Measurements from ENCODE around the gene NGFR. TPM values are rescaled to one million over a fixed set of nuclear protein-coding genes. Genes with fewer than 3 reads are reported as not detected.
A peak's percentile ranks its signal among the peaks of the same experiment; 100 is the strongest.

Gene NGFR
- total RNA-seq, 2 donors from 2014 or later = not detected

DNA sequence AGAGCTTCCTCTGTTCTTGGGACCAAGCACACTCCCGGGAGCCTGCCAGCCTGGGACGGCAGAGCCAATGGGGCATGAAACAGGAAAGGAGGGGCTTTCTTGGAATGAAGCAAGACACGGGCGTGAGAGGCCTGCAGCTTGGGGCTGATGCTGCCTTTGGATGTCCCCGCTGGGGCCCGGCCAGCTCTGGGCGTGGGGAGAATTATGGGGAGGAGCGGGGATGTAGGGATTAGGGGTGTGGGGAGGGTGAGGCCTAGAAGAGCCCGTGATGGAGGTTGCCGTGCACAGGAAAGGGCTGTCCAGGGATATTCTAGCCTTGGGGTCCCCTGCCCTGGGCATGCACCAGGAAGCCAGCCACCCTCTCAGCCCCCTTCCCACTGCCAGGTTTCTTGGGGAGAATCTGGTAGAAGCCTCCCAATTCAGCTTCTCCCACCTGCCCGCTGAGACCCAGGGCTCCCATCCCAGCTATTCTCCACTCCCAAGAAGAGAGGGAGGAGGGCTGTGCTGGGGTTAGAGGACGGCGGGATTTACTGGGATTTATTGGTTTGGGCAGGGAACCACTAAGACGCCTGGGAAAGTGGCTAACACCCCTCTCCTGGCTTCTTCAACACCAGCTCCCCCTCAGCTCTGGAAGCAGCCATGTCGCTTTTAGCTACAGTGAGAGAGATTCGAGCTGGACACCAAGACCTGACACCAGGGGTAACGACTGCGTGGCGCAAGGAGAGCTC, 60.6 kb downstream of the NGFR start:
- ATAC-seq = no peak
- Mint-ChIP-seq H3K9me3 (no peaks in the 10 kb centered on the region), H3K27ac (no peak overlapping the region), H3K36me3 (no peaks in the 10 kb centered on the region)
- no peak for DNase-seq (ENCODE audit: low spot score in 2 of 2)

DNA sequence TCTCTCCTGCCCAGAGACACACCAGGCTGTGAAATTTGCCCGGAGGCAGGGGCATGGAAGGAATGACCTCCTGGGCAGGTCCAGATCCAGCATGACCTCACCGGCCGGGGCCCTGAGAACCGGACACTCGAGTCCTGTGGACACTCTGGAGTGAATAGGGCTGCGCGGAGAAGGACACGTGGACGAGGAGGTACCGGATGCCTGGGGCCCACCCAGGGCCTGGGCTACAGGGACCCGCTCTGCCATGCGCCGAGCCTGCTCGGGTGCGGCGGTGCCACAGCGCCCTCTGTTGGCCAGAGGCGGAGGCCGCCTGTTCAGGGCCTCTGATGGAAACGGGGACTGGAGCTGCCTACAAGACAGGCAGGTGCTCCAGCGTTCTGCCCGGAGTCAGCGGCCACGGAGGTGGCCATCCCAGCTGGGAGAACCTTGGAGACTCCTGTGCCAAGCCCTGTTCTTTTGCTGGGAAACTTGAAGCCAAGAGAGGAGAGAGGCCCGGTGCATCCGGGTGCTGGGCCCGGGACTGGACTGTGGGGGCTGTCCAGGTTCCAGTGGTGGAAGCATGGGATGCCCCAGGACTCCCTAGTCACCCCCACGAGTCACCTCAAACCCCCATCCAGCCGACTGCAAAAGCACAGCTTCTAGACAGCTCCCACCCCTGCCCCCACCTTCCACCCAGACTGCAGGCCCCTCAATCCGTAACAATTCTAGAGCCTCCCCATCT, 61.3 kb downstream of the NGFR start:
- ATAC-seq (peak; percentile 94 to 95), DNase-seq (ENCODE audit: low spot score in 2 of 2) (peak; percentile 81 to 92)
- Mint-ChIP-seq H3K27ac (no peak overlapping the region), H3K9me3 (no peaks in the 10 kb centered on the region), H3K36me3 (no peaks in the 10 kb centered on the region)

DNA sequence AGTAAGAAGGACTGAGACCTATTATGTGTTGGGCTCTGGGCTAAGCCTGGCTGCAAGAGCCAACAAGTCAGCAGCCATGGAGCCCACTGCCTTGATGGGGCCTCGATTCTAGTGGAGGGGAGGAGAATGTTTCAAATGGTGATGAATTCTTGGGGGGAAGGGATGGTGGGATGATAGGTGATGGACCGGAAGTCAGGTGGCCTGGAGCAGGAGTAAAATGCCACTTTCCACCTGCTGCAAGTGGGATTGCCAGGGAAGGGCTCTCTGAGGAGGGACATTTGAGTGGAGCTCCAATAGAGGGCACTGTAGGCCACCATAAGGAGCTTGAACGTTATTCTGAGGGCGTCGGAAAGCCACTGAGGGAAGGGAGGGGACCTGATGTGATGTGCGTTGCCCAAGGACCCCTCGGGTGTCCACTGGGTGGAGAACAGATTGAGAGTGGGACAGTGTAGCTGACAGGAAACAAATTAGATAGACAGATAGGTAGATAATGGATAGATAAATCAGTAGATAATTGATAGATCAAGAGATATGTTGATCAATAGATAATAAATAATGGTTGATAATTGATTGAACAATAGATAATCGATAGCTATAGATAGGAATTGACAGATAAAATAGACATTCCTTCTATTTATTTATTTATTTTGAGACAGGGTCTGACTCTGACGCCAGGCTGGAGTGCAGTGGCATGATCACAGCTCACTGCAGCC, 62.4 kb downstream of the NGFR start:
- no peaks in the 10 kb centered on the region for H3K9me3 Mint-ChIP-seq
- ATAC-seq (peak; percentile 44 to 70), DNase-seq (ENCODE audit: low spot score in 2 of 2) (peak; percentile 46 to 57)
- H3K27ac Mint-ChIP-seq = no peak overlapping the region
- H3K36me3 Mint-ChIP-seq = no peaks in the 10 kb centered on the region

Other genes starting within 250 kb of the NGFR start
- 1 to 10 TPM; 5.8 to 6.3 TPM for gene ZNF652, start 133.0 kb upstream of the NGFR start, total RNA-seq
- gene PHB1, start 80.4 kb upstream of the NGFR start, total RNA-seq = 100 to 1,000 TPM; 134 to 301 TPM
- gene NXPH3, start 80.6 kb downstream of the NGFR start, total RNA-seq = under 1 TPM; 0.14 to 0.23 TPM
- 10 to 100 TPM; 66.9 to 70.3 TPM for gene SPOP, start 182.8 kb downstream of the NGFR start, total RNA-seq
- 10 to 100 TPM; 36.2 to 44.1 TPM for gene SLC35B1, start 212.7 kb downstream of the NGFR start, total RNA-seq